HS-27A (cell line): ENCODE data around the gene BBS9.
"Not testable (repeated sequence)": the region's sequence is repeated elsewhere in the genome, so short reads cannot be mapped to it uniquely, and the experiment has no call there.

ENCODE experiments used
- DNase-seq: peaks from one replicate; pipeline ENCODE4 v3.0.0-alpha.2; 2012; ENCODE audit warnings: low read depth, missing footprints

The BBS9 gene

GRCh38 chr7:33276729-33277128 lies 147.4 kb downstream of the BBS9 start:
- no peak for DNase-seq

GRCh38 chr7:33278095-33278494 lies 148.7 kb downstream of the BBS9 start:
- no peak for DNase-seq

GRCh38 chr7:33286501-33286900 lies 157.1 kb downstream of the BBS9 start:
- DNase-seq, result no peak

GRCh38 chr7:33287738-33288137 lies 158.4 kb downstream of the BBS9 start:
- DNase-seq, result no peak

GRCh38 chr7:33298848-33299247 lies 169.5 kb downstream of the BBS9 start:
- DNase-seq, result no peak

GRCh38 chr7:33299425-33299824 lies 170.1 kb downstream of the BBS9 start:
- DNase-seq, result no peak

- DNase-seq, result no peak
These were observed 170.8 kb downstream of the BBS9 start for GRCh38 chr7:33300131-33300530.

- DNase-seq, result no peak
These were observed 171.4 kb downstream of the BBS9 start for GRCh38 chr7:33300742-33301141.

GRCh38 chr7:33303978-33304557 lies 174.7 kb downstream of the BBS9 start:
- not testable (repeated sequence) for DNase-seq

GRCh38 chr7:33307205-33307604 lies 177.8 kb downstream of the BBS9 start:
- no peak for DNase-seq

- DNase-seq, result no peak
These were observed 181.2 kb downstream of the BBS9 start for GRCh38 chr7:33310546-33310945.

GRCh38 chr7:33325754-33326484 lies 196.6 kb downstream of the BBS9 start:
- no peak for DNase-seq

- no peak for DNase-seq
These were observed 197.1 kb downstream of the BBS9 start for GRCh38 chr7:33326485-33326848.

- DNase-seq, result no peak
These were observed 198.1 kb downstream of the BBS9 start for GRCh38 chr7:33327427-33327826.

GRCh38 chr7:33334349-33334748 lies 205.0 kb downstream of the BBS9 start:
- DNase-seq, result no peak

GRCh38 chr7:33336820-33337219 lies 207.5 kb downstream of the BBS9 start:
- DNase-seq, result no peak

- DNase-seq, result no peak
These were observed 209.9 kb downstream of the BBS9 start for GRCh38 chr7:33339074-33339790.

GRCh38 chr7:33346055-33346454 lies 216.7 kb downstream of the BBS9 start:
- no peak for DNase-seq

GRCh38 chr7:33350577-33350976 lies 221.2 kb downstream of the BBS9 start:
- DNase-seq, result no peak

- no peak for DNase-seq
These were observed 222.3 kb downstream of the BBS9 start for GRCh38 chr7:33351709-33352108.

GRCh38 chr7:33354201-33354600 lies 224.8 kb downstream of the BBS9 start:
- no peak for DNase-seq

GRCh38 chr7:33355386-33355785 lies 226.0 kb downstream of the BBS9 start:
- DNase-seq, result no peak

- DNase-seq, result no peak
These were observed 227.0 kb downstream of the BBS9 start for GRCh38 chr7:33356336-33356735.
